Hepatocyte (in vitro differentiated cells): Measurements from ENCODE around the gene GGA1. TPM values are rescaled to one million over a fixed set of nuclear protein-coding genes. Genes with fewer than 3 reads are reported as not detected.

ENCODE experiments used
- DNase-seq: peaks from one replicate; pipeline ENCODE4 v3.0.0-alpha.2; 2016; ENCODE audit warnings: low spot score
- H2AFZ ChIP-seq: fragments of 200-600 bp; sonication (generic); 2 replicates; pipeline ENCODE4 v1.6.0; 2016; ENCODE audit warnings: antibody characterized with exemption, mild to moderate bottlenecking
- H3K27ac ChIP-seq: fragments of 200-600 bp; sonication (generic); 2 replicates; pipeline ENCODE4 v1.5.1; 2016; ENCODE audit warnings: mild to moderate bottlenecking
- H3K27me3 ChIP-seq: fragments of 200-600 bp; sonication (generic); 2 replicates; pipeline ENCODE4 v1.6.1; 2016
- H3K36me3 ChIP-seq: fragments of 200-600 bp; sonication (generic); replicated peaks from 2 replicates; pipeline ENCODE4 v1.5.1; 2016; ENCODE audit warnings: low read depth; ENCODE audit not compliant: insufficient read depth
- H3K4me1 ChIP-seq: fragments of 200-600 bp; sonication (generic); 2 replicates; pipeline ENCODE4 v1.5.1; 2016; ENCODE audit warnings: mild to moderate bottlenecking, moderate library complexity; ENCODE audit not compliant: insufficient read depth
- H3K4me2 ChIP-seq: fragments of 200-600 bp; sonication (generic); 2 replicates; pipeline ENCODE4 v1.6.0; 2016
- H3K4me3 ChIP-seq: fragments of 200-600 bp; sonication (generic); 2 replicates; pipeline ENCODE4 v1.5.1; 2016; ENCODE audit warnings: mild to moderate bottlenecking
- H3K79me2 ChIP-seq: fragments of 200-600 bp; sonication (generic); 2 replicates; pipeline ENCODE4 v1.6.0; 2017; ENCODE audit warnings: mild to moderate bottlenecking
- H3K9me2 ChIP-seq: fragments of 200-600 bp; sonication (generic); replicated peaks from 2 replicates; pipeline ENCODE4 v1.6.0; 2017; ENCODE audit warnings: mild to moderate bottlenecking; ENCODE audit not compliant: insufficient read depth
- H3K9me3 ChIP-seq: fragments of 200-600 bp; sonication (generic); 2 replicates; pipeline ENCODE4 v1.5.1; 2016; ENCODE audit warnings: low read depth, mild to moderate bottlenecking
- H4K20me1 ChIP-seq: fragments of 200-600 bp; sonication (generic); 2 replicates; pipeline ENCODE4 v1.6.0; 2016; ENCODE audit warnings: mild to moderate bottlenecking; ENCODE audit not compliant: insufficient read depth, poor library complexity, severe bottlenecking
- CTCF ChIP-seq: fragments of 200-600 bp; sonication (generic); IDR thresholded peaks from 2 replicates; pipeline ENCODE4 v1.5.1; 2016; ENCODE audit warnings: antibody characterized with exemption, mild to moderate bottlenecking; ENCODE audit not compliant: poor library complexity
- EZH2 ChIP-seq: fragments of 200-600 bp; sonication (generic); IDR thresholded peaks from 2 replicates; pipeline ENCODE4 v1.6.1; 2016; ENCODE audit warnings: antibody characterized with exemption, mild to moderate bottlenecking, borderline replicate concordance
- EZH2phosphoT487 ChIP-seq: fragments of 200-600 bp; sonication (generic); IDR thresholded peaks from one replicate; pipeline ENCODE4 v1.6.1; 2018; ENCODE audit warnings: antibody characterized with exemption, mild to moderate bottlenecking, low read depth, moderate library complexity; ENCODE audit not compliant: unreplicated experiment, severe bottlenecking
- WGBS: methylation state at CpG from one replicate; pipeline ENCODE4 v1.1.6; 2016; ENCODE audit warnings: low lambda C conversion rate; ENCODE audit errors: missing lambda C conversion rate; 5-methylcytosine and 5-hydroxymethylcytosine counted together
- polyA plus RNA-seq: library from polyadenylated mRNA; unstranded; fragments of >200 nt; fragmentation: Nextera tagmentation; extraction: Ambion mirVana; gene quantifications from 2 replicates; pipeline ENCODE4 v1.2.1, GENCODE V29; 2016
- total RNA-seq: library from RNA; depleted of rRNA; stranded (reverse); fragments of >200 nt; gene quantifications from 2 replicates; pipeline ENCODE4 v1.2.3, GENCODE V29; 2014

GGA1 gene
- total and polyA plus RNA-seq, 2 experiments from 2014 or later: 30.2 to 51.5 TPM

DNA sequence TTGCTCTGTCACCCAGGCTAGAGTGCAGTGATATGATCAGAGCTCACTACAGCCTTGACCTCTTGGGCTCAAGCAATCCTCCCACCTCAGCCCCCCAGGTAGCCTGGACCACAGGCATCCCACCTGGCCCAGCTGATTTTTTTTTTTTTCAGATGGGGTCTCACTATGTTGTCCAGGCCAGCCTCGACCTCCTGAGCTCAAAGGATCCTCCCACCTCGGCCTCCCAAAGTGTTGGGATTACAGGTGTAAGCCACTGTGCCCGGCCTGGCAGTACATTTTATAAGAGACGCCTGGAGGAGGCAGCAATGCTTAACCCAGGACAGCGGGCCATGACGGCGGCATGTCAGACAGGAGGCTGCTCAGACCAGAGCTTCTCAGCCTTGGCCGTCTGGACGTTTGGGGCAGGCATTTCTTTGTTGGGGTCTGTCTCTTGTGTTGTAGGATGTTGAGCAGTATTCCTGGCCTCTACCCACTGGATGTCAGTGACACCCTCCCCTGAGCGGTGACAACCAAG, 33.1 kb upstream of the GGA1 start:
- H3K4me2 ChIP-seq: no peak overlapping the region
- no peak for DNase-seq
- H3K4me3 ChIP-seq: no peak overlapping the region
- no peak overlapping the region for H3K27ac ChIP-seq
- H3K9me3 ChIP-seq: no peaks in the 10 kb centered on the region
- H4K20me1 ChIP-seq: no peaks in the 10 kb centered on the region
- H3K9me2 ChIP-seq: no peaks in the 10 kb centered on the region
- H2AFZ ChIP-seq: no peak overlapping the region
- WGBS: 93% methylated on average over 10 of the region's 10 CpGs
- H3K4me1 ChIP-seq: peaks cover 19% of the 10 kb centered on the region
- peaks cover 38% of the 10 kb centered on the region for H3K79me2 ChIP-seq
- TF ChIP-seq CTCF: no peak
- no peak for TF ChIP-seq EZH2phosphoT487
- no peak for TF ChIP-seq EZH2
- H3K36me3 ChIP-seq: no peaks in the 10 kb centered on the region
- no peaks in the 10 kb centered on the region for H3K27me3 ChIP-seq

DNA sequence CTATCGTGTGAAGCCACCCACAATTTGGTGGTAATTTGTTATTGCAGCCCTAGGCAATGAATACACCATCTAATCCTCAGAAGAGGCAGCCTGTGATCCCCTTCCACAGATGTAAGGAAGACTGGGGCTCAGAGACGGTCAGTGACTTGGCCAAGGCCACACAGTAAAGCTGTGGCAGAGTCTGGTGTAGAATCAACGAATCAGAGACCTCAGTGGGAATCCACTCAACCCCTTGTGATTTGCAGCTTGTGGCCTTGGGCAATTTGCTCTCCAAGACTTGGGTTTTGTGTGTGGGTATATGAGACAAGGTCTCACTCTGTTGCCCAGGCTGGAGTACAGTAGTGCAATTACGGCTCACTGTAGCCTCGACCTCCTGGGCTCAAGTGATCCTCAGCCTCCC, 30.6 kb upstream of the GGA1 start:
- no peak for DNase-seq
- Histone ChIP-seq H3K36me3 (no peaks in the 10 kb centered on the region), H3K4me1 (peaks cover 15% of the 10 kb centered on the region), H3K4me2 (peak overlapping the region; percentile 73), H2AFZ (no peak overlapping the region), H3K4me3 (no peak overlapping the region), H3K79me2 (peaks cover 33% of the 10 kb centered on the region), H3K9me2 (no peaks in the 10 kb centered on the region), H3K9me3 (no peaks in the 10 kb centered on the region), H4K20me1 (no peaks in the 10 kb centered on the region), H3K27me3 (no peaks in the 10 kb centered on the region), H3K27ac (peak overlapping the region; percentile 23)
- TF ChIP-seq EZH2: no peak
- TF ChIP-seq EZH2phosphoT487: no peak
- 84% methylated on average over 5 of the region's 5 CpGs for WGBS

- H3K9me3 ChIP-seq: no peaks in the 10 kb centered on the region
- peaks cover 24% of the 10 kb centered on the region for H3K79me2 ChIP-seq
- 67% methylated on average over 9 of the region's 9 CpGs for WGBS
- TF ChIP-seq EZH2phosphoT487 (no peak), EZH2 (no peak), CTCF (no peak)
- no peaks in the 10 kb centered on the region for H3K27me3 ChIP-seq
- H3K4me3 ChIP-seq: no peak overlapping the region
- H3K36me3 ChIP-seq: no peaks in the 10 kb centered on the region
- DNase-seq: peak; percentile 12
- peaks cover 15% of the 10 kb centered on the region for H3K4me1 ChIP-seq
- no peaks in the 10 kb centered on the region for H4K20me1 ChIP-seq
- no peak overlapping the region for H2AFZ ChIP-seq
- H3K4me2 ChIP-seq: no peak overlapping the region
- H3K9me2 ChIP-seq: no peaks in the 10 kb centered on the region
- H3K27ac ChIP-seq: peak overlapping the region; percentile 93
Observed at GRCh38 chr22:37581504-37581903, 27.1 kb upstream of the GGA1 start.

GRCh38 chr22:37582526-37582925, 26.1 kb upstream of the GGA1 start:
- Histone ChIP-seq H3K4me1 (peaks cover 15% of the 10 kb centered on the region), H3K9me2 (no peaks in the 10 kb centered on the region), H3K27ac (no peak overlapping the region), H4K20me1 (no peaks in the 10 kb centered on the region), H3K4me2 (no peak overlapping the region), H2AFZ (no peak overlapping the region), H3K4me3 (no peak overlapping the region), H3K36me3 (no peaks in the 10 kb centered on the region), H3K79me2 (peaks cover 18% of the 10 kb centered on the region), H3K9me3 (no peaks in the 10 kb centered on the region), H3K27me3 (no peaks in the 10 kb centered on the region)
- no peak for DNase-seq
- 86% methylated on average over 4 of the region's 4 CpGs for WGBS
- no peak for TF ChIP-seq EZH2
- no peak for TF ChIP-seq CTCF
- TF ChIP-seq EZH2phosphoT487: no peak
